ENCODE data around the gene C1R.

Gene C1R

GRCh38 chr12:7069386-7069785, 22.9 kb downstream of the C1R start:
- no peak for TF ChIP-seq CTCF (IDR thresholded peaks at IDR 0.05; ENCODE audit: borderline replicate concordance, insufficient read depth, low read depth, low read length)

DNA sequence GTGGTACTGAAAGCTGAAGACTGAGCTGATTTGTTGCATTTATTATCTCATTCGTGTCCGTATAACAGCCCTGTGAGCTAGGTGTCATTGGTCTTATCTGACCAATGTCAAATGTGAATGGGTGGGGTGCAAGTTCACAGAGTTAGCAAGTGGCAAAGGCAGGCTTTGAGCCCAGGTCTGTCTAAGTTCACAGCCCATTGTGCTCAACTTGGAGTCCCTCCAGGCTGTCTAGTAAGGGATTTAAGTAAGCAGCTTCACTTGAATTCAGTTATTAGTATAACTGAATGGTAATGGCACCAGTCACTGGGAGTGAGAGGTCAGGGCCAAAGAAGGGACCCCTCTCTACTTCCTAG, 23.3 kb downstream of the C1R start:
- no peak overlapping the region for H3K4me3 ChIP-seq (ENCODE audit: low read depth, low read length)
- no peak for TF ChIP-seq CTCF (IDR thresholded peaks at IDR 0.05; ENCODE audit: borderline replicate concordance, insufficient read depth, low read depth, low read length)

More at GRCh38 chr12:7069386-7069785, 22.9 kb downstream of the C1R start:
- H3K4me3 ChIP-seq (ENCODE audit: low read depth, low read length): no peak overlapping the region

DNA sequence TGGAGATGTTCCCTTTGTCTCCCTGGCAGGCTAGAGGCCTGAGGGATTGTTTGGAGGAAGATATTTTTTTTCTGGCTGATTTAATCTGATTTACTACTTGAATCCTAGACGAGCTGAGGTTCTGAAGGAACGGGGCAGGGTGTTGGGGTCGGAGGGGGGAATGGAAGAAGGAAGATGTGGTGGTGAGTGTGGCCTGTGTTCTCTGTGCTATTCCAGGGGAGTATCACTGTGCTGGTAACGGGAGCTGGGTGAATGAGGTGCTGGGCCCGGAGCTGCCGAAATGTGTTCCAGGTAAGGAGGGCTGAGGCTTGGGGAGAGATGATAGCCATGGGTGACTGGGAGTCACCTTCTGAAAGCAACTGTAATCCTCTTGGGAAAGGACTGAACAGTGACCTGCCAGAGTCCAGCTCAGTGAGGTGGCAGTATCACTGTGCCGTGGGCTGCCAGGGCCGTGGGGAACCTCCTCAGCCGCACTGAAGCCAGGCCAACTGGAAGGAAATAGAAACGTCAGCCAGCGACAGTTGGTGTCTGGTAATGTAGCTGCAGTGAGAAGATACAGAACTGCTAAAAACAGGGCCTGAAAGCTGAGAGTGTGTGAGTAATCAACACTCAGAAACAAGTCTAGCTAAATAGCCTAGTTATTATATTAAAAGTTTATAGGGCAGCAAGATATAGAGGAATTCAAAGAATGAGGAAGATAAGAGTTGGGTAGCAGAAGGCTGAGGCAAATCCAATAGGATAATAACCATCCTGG, 23.8 kb downstream of the C1R start:
- no peak for TF ChIP-seq CTCF (IDR thresholded peaks at IDR 0.05; ENCODE audit: borderline replicate concordance, insufficient read depth, low read depth, low read length)

GRCh38 chr12:7067096-7067495, 25.1 kb downstream of the C1R start:
- no peak overlapping the region for H3K4me3 ChIP-seq (ENCODE audit: low read depth, low read length)
- TF ChIP-seq CTCF (IDR thresholded peaks at IDR 0.05; ENCODE audit: borderline replicate concordance, insufficient read depth, low read depth, low read length): no peak

More for the DNA sequence above, 23.8 kb downstream of the C1R start:
- no peak overlapping the region for H3K4me3 ChIP-seq (ENCODE audit: low read depth, low read length)

DNA sequence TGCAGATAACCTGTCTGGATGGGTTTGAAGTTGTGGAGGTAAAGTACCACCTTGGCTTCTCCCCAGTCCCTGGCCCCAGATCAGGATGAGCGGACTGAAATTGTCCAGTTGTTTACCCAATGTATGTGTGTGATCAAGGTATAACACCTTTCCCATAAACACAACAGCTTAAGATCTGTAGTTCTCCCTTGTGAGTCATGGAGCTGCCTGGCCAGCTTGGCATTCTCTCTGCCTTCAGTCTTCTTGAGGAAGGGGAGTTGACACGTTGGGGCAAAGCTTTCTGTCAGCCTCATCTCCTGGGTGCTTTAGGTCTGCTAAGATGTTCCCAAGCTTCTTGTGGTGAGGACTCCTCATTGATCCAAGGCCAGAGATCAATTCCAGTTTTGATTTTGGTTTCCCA, 25.6 kb downstream of the C1R start:
- no peak for TF ChIP-seq CTCF (IDR thresholded peaks at IDR 0.05; ENCODE audit: borderline replicate concordance, insufficient read depth, low read depth, low read length)

GRCh38 chr12:7065073-7065623, 27.1 kb downstream of the C1R start:
- no peak overlapping the region for H3K4me3 ChIP-seq (ENCODE audit: low read depth, low read length)
- TF ChIP-seq CTCF (IDR thresholded peaks at IDR 0.05; ENCODE audit: borderline replicate concordance, insufficient read depth, low read depth, low read length): no peak

More for the DNA sequence above, 25.6 kb downstream of the C1R start:
- no peak overlapping the region for H3K4me3 ChIP-seq (ENCODE audit: low read depth, low read length)

- no peak overlapping the region for H3K4me3 ChIP-seq (ENCODE audit: low read depth, low read length)
- TF ChIP-seq CTCF (IDR thresholded peaks at IDR 0.05; ENCODE audit: borderline replicate concordance, insufficient read depth, low read depth, low read length): no peak
Observed at GRCh38 chr12:7064516-7064915, 27.7 kb downstream of the C1R start.
